Mammary epithelial cell (primary cell): ENCODE data around the gene ZNF662.

ENCODE experiments used
- EZH2 ChIP-seq: IDR thresholded peaks from 2 replicates; pipeline ENCODE4 v1.6.1; 2012; ENCODE audit warnings: low read length, inconsistent platforms, borderline replicate concordance
- TF ChIP-seq, protein P1 (sequence below), 2 donors: IDR thresholded peaks in 1 of 2; conservative IDR thresholded peaks in 1 of 2; 2 replicates each; pipeline ENCODE4 v1.5.1; 2011 to 2012; ENCODE audit warnings: inconsistent platforms in 2 of 2, low read length in 2 of 2, mild to moderate bottlenecking in 2 of 2, control low read depth in 1 of 2, low read depth in 1 of 2; ENCODE audit not compliant: insufficient read depth in 1 of 2; ENCODE audit errors: extremely low read depth in 1 of 2

- TF ChIP-seq, protein P1, sequence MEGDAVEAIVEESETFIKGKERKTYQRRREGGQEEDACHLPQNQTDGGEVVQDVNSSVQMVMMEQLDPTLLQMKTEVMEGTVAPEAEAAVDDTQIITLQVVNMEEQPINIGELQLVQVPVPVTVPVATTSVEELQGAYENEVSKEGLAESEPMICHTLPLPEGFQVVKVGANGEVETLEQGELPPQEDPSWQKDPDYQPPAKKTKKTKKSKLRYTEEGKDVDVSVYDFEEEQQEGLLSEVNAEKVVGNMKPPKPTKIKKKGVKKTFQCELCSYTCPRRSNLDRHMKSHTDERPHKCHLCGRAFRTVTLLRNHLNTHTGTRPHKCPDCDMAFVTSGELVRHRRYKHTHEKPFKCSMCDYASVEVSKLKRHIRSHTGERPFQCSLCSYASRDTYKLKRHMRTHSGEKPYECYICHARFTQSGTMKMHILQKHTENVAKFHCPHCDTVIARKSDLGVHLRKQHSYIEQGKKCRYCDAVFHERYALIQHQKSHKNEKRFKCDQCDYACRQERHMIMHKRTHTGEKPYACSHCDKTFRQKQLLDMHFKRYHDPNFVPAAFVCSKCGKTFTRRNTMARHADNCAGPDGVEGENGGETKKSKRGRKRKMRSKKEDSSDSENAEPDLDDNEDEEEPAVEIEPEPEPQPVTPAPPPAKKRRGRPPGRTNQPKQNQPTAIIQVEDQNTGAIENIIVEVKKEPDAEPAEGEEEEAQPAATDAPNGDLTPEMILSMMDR (conservative IDR thresholded peaks at IDR 0.05 in 1 of 2, IDR thresholded peaks at IDR 0.05 in 1 of 2; ENCODE audit: extremely low read depth in 1 of 2, insufficient read depth in 1 of 2, low read depth in 1 of 2, low read length in 2 of 2) = no peak
- TF ChIP-seq EZH2 = no peak
Observed at GRCh38 chr3:42871592-42872196, 34.2 kb upstream of the ZNF662 start.
